Body of pancreas (tissue), 4 donors: ENCODE data around the gene RBMS2.

Experiments
- POLR2A ChIP-seq, 3 donors: fragments of 450-650 bp; IDR thresholded peaks; one replicate each; pipeline ENCODE4 v1.6.1; 2016; ENCODE audit warnings: antibody characterized with exemption in 3 of 3, mild to moderate bottlenecking in 2 of 3
- TF ChIP-seq, protein P1 (sequence below), 7 experiments: fragments of 450-650 bp in 4 of 7; fragments of 200-600 bp in 3 of 7; sonication (generic) in 3 of 7; IDR thresholded peaks; one replicate each; pipeline ENCODE4 v1.5.1; 2016 to 2019; ENCODE audit warnings: antibody characterized with exemption in 7 of 7

DNA sequence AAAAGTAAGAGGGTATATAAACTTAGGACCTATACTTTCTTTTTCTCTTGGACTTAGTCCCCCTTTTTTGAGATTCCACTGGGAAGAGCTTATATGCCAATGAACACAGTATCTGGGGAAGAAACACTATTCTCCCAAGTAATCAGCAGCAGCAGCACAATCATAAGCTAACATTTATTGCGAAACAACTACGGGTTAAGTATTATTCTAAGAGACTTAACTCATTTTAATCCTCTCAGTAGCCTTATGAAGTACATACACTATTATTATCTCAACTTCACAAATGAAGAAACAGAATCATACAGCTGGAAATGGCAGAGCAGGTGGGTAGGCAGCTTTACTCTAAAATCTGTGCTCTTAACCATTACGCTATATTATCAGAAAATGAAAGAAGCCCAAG, 80.6 kb downstream of the RBMS2 start:
- TF ChIP-seq, protein P1, sequence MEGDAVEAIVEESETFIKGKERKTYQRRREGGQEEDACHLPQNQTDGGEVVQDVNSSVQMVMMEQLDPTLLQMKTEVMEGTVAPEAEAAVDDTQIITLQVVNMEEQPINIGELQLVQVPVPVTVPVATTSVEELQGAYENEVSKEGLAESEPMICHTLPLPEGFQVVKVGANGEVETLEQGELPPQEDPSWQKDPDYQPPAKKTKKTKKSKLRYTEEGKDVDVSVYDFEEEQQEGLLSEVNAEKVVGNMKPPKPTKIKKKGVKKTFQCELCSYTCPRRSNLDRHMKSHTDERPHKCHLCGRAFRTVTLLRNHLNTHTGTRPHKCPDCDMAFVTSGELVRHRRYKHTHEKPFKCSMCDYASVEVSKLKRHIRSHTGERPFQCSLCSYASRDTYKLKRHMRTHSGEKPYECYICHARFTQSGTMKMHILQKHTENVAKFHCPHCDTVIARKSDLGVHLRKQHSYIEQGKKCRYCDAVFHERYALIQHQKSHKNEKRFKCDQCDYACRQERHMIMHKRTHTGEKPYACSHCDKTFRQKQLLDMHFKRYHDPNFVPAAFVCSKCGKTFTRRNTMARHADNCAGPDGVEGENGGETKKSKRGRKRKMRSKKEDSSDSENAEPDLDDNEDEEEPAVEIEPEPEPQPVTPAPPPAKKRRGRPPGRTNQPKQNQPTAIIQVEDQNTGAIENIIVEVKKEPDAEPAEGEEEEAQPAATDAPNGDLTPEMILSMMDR (IDR thresholded peaks at IDR 0.05): no peak
- no peak for TF ChIP-seq POLR2A (IDR thresholded peaks at IDR 0.05)
